GM18951 (cell line): ENCODE measurements around the gene MMAA.
"Not testable (repeated sequence)": the region's sequence is repeated elsewhere in the genome, so short reads cannot be mapped to it uniquely, and the experiment has no call there.

Experiments
- POLR2A ChIP-seq: IDR thresholded peaks from 4 replicates; pipeline ENCODE4 v1.6.1; 2011; ENCODE audit warnings: mild to moderate bottlenecking; ENCODE audit not compliant: insufficient read length, insufficient read depth; ENCODE audit errors: extremely low read depth
- in situ Hi-C: fragments of 300-500 bp; cut with MboI; formaldehyde crosslinking; loops from one replicate; pipeline ENCODE4 v1.12.0; 2022; ENCODE audit warnings: low sequenced_read_pairs, mixed read lengths, inconsistent platforms; ENCODE audit not compliant: unreplicated experiment

MMAA gene

GRCh38 chr4:145614233-145614610, 5.0 kb upstream of the MMAA start:
- in situ Hi-C loops, result no loop called here
- no peak for TF ChIP-seq POLR2A

DNA sequence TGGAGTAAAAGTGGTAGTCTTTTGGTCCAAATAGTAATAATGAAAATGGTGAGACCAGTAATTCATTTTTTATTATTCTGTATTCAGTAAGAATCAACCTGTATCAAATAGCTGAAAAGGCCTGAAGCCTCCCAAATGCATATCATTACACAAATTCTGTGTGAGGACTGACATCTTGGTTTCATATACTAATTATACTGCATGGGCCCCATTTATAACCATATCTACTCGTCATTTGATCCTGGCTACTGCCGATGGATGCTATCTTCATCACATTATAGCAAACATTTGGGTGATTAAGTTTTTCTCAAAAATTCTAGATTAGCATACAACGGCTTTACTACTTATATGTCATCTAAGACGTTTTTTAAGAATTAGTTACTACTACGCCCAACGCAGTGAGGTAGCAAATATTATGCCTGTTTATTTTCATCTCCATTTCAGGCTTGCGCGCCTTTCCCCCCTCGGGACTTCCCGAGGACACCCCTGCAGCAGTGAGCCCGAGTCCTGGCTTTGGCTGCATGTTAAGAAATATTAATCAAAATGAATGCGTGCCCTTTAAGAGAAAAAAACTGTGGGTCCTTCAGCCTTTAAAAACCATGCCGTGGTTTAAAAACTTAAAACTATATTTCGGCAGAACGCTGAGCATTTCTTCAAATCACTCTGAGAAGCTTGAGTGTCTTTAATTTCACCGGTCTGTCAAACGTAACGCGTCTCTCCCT, 814 bp upstream of the MMAA start:
- in situ Hi-C loops, result no loop called here

GRCh38 chr4:145619639-145619996, 433 bp downstream of the MMAA start:
- in situ Hi-C loops, result no loop called here

More for the DNA sequence above, 814 bp upstream of the MMAA start:
- TF ChIP-seq POLR2A, result no peak

GRCh38 chr4:145622067-145622466, 2.9 kb downstream of the MMAA start:
- in situ Hi-C loops, result not testable (repeated sequence)

More at GRCh38 chr4:145619639-145619996, 433 bp downstream of the MMAA start:
- TF ChIP-seq POLR2A, result no peak

DNA sequence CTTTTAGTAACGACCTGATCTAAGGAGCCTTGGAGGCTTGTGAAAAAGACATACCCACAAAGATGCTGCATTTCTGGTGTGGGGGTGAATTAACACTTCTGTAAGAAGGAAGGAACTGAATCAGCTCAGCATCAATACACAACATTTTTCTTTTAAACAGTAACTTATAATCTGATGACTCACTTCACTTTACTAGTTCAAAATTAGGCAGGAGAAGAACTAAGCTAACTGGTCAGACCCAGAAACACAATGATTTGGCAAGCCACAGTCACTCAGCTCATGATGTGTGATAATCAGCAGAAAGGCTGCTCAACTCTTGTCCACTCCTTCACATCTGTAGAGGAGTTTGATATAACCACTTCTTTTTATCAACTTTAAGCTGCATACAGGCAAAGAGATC, 4.6 kb downstream of the MMAA start:
- TF ChIP-seq POLR2A, result peak; percentile 38
- in situ Hi-C loops, result no loop called here

DNA sequence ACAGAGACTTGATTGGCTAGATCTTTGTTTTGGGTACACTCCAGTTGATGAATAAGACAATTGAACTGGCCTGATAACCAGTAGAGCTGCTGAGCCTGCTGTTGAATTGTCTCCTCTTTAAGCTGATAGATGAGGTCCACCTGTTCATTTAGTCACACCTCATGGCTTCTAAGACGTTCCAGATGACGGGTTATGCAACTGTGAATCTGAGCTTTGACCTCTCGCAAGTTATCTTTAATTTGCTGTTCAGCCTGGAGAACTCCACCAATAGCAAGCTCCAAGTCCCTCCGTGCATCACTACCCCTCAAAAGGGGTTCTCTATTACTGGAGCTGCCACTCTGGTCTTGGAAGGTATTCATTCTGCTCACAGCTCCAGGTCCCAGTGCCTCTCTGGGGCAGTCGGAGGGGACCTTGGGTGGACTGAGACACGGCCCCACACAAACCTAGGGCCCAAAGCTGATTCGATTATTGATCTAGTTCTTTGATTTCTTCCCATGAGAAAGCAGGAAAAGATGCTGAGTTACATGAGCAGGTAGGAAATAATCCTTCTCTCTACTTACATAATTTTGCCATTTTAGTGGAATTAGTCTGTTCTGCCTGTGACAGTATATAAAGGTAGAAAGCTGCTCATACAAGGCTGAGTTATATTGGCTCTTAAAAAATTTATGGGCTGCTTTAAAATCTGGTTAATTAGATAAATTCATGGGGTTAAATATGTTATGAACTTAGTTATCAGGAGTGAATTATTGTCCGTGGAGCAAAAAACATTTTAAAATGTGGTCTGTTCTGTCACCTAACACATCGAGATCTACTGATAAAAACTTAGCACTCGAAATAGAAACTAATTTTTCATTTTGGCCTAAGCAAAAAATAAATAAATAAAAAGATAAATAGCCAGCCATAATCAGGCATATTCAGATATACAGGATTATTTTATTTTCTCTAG, 6.8 kb downstream of the MMAA start:
- in situ Hi-C loops, result no loop called here
- TF ChIP-seq POLR2A, result peak; percentile 54

DNA sequence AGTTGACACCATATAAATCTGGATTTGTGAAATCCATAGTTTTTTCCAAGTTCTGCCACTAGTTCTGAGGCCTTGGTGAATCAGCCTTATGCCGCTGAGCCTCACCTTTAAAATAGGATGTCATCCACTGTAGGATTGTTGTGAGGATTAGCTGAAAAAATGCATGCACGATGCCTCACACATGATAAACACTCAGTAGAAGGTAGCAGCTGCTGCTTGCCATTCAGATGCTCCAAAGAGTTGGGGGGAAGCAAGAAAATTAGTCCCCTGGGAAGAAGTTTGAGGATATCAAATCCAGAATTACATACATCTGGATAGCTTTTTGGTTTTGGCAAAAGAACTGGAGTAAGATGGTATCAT, 7.4 kb downstream of the MMAA start:
- TF ChIP-seq POLR2A, result no peak
- in situ Hi-C loops, result no loop called here

DNA sequence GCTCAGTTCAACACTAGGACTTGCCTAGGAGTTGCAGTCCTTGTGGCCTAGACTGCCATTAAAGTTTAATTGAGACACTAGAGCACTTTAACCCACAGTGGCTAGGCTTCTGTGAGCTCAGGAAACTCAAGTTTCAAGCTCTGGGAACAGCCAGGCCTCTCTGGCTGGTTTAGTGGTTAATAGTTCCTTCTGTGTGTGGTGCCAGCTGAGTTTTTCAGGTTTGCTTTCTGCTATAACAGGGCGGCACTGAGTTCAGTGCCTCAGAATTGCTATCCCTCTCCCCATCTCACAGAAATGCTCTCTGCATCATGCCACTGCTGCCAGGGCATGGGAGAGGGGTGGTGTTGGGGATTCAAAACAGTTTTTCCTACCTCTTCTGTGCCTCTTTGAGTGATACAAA, 15.9 kb downstream of the MMAA start:
- in situ Hi-C loops, result no loop called here

DNA sequence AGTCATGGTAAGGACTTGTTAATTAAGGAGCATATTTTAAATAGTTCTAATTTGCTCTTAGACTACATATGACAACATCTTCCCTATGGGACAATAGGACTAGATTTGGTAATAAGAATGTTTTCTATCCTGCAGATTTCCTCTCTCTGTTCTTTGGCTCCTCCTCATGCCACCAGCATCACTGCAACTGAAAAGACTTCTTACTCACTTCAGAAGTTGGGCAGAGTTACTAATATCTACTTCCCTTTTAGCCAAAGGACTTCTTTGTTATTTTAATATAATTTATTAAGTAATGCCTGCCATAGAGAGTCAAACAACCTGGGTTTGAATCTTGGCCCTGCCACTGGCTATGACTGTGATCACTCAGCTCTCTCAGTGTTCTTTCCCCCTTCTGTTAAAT, 16.4 kb downstream of the MMAA start:
- no peak for TF ChIP-seq POLR2A
- in situ Hi-C loops, result no loop called here

More for the DNA sequence above, 15.9 kb downstream of the MMAA start:
- TF ChIP-seq POLR2A, result no peak

GRCh38 chr4:145639186-145639698, 20.1 kb downstream of the MMAA start:
- in situ Hi-C loops, result no loop called here
- no peak for TF ChIP-seq POLR2A

DNA sequence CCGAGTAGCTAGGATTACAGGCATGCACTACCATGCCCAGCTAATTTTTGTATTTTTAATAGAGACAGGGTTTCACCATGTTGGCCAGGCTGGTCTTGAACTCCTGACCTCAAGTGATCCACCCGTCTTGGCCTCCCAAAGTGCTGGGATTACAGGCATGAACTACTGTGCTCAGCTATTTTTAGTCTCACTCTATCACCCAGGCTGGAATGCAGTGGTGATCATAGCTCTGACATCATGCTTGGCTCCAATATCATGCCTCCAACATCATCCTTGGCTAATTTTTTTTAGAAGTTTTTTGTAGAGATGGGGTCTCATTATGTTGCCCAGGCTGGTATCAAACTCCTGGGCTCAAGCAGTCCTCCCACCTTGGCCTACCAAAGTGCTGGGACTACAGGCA, 21.1 kb downstream of the MMAA start:
- in situ Hi-C loops, result not testable (repeated sequence)

DNA sequence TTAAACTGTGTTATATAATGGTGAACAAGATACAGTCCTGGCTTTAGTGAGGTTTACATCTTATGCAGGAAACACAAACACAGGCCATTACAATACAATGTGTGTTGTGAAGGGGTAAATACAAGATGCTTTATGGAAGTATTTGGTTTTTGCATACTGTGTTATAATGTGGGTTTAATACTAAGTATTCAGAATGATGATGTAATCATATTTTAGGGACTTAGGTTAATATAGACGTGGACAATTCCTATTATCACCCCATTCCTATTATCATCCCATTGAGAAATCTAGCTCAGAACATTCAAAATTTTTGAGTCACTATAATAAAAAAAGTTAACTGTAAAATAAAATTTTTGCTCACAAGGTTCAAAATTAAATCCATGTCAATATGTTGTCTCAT, 24.1 kb downstream of the MMAA start:
- TF ChIP-seq POLR2A, result no peak
- in situ Hi-C loops, result no loop called here

- TF ChIP-seq POLR2A, result no peak
- in situ Hi-C loops, result no loop called here
These were observed 25.5 kb downstream of the MMAA start for GRCh38 chr4:145644699-145645098.

DNA sequence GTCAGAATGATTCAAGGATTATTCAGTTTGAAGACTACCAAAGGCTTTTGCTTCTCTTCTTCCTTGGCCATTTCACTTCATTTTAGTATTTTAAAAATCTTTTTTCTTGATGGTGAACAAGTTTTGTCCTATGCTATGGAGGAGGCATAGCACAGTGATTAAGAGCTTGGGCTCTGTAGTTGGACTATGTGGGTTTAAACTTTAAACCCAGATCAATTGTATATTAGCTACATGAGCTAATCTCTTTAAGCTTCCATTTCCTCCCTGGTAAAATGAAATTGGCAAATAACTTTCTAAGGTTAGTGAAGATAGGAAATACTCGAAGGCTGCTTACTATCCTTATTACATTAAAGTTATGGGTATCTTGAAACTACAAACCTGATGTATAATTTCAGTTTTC, 37.0 kb downstream of the MMAA start:
- in situ Hi-C loops, result no loop called here

More for the DNA sequence above, 37.0 kb downstream of the MMAA start:
- no peak for TF ChIP-seq POLR2A
